Activated T-cell treated with anti-CD3 and anti-CD28 coated beads for 4 hours (primary cell): Measurements from ENCODE around the gene SUSD5.
"Not testable (repeated sequence)": the region's sequence is repeated elsewhere in the genome, so short reads cannot be mapped to it uniquely, and the experiment has no call there.

Experiments
- DNase-seq: peaks from one replicate; pipeline ENCODE4 v3.0.0-alpha.2; 2020

The SUSD5 gene

GRCh38 chr3:33111581-33111980 is 107.0 kb downstream of the SUSD5 start:
- no peak for DNase-seq

GRCh38 chr3:33106854-33107253 is 111.8 kb downstream of the SUSD5 start:
- not testable (repeated sequence) for DNase-seq

DNA sequence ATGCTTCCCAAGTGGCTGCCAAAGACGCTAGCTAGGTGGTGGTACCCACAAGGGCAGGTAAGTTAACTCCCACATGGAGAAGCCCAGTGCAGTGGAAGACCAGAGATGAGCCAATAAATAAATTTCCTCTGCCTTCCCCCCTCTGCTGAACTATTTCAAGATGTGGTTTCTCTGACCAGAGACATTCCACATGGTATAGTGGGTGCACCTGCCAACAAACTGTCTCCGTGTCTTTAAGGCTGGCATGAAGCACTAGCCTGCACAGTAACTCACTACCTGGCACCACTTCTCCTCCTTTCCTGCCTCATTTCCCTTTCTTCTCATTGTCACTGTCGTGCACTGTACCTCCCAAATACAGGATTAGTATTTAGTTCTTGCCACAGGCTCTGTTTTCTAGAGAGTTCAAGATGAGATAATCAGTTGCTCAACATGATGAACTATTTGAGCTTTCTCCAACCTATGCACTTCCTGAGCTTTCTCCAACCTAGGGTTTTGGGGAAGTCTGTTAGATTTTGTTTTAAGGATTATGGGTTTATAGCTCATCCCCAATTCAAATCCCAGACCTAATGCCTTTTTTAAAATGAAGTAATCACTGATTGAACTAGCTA is 113.2 kb downstream of the SUSD5 start:
- DNase-seq: no peak

DNA sequence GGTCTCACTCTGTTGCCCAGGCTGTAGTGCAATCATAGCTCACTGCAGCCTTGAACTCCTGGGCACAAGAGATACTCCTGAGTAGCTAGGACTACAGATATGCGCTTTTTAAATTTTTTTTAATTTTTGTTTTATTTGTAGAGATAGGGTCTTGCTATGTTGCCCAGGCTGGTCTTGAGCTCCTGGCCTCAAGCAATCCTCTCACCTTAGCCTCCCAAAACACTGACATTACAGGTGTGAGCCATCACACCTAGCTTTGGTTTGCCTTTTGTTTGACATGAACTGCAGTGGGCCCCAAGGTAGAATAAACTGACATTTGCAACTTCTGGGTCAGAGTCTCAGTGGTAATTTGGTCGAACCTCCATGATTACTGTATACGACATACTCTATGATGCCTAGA is 113.8 kb downstream of the SUSD5 start:
- no peak for DNase-seq

- DNase-seq: no peak
Measured at GRCh38 chr3:33103480-33103879, 115.1 kb downstream of the SUSD5 start.

DNA sequence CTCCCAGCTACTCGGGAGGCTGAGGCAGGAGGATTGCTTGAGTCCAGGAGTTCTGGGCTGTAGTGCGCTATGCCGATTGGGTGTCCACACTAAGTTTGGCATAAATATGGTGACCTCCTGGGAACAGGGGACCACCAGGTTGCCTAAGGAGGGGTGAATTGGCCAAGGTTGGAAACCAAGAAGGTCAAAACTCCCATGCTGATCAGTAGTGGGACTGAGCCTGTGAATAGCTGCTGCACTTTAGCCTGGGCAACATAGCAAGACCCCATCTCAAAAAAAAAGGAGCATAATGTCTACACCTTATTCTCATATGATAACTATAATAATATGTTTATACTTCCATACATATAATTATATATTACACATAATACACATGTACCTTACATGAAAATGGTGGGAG is 115.6 kb downstream of the SUSD5 start:
- no peak for DNase-seq

DNA sequence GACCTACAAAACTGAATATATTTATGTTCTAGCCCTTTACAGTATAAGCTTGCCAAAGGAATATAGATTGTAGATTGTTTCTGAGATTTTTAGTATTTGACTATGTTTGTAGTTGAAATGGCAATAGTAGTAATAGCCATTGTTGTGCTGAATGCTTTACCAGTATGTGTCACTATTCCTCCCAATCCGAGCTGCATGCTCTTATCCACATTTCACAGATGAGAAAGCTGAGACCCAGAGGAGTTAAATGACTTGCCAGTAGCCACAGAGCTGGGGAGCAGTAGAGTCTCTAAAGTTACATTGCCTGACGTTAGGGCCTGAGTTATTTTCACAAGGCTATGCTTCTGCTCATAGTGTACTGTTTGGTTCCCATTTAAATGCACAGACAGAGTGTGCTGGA is 118.4 kb downstream of the SUSD5 start:
- no peak for DNase-seq
